B cell (primary cell): ENCODE results near the gene MOK.
"Not testable (repeated sequence)": the region's sequence is repeated elsewhere in the genome, so short reads cannot be mapped to it uniquely, and the experiment has no call there.

Experiments used
- EZH2 ChIP-seq: IDR thresholded peaks from 2 replicates; pipeline ENCODE4 v1.6.1; 2012; ENCODE audit warnings: borderline replicate concordance, low read depth, mild to moderate bottlenecking, moderate library complexity, low read length; ENCODE audit not compliant: insufficient read depth, poor library complexity, severe bottlenecking
- TF ChIP-seq, protein P1 (sequence below): fragments of 200-600 bp; IDR thresholded peaks from one replicate; pipeline ENCODE4 v1.8.0; 2022; ENCODE audit warnings: antibody characterized with exemption, mild to moderate bottlenecking

- TF ChIP-seq, protein P1, sequence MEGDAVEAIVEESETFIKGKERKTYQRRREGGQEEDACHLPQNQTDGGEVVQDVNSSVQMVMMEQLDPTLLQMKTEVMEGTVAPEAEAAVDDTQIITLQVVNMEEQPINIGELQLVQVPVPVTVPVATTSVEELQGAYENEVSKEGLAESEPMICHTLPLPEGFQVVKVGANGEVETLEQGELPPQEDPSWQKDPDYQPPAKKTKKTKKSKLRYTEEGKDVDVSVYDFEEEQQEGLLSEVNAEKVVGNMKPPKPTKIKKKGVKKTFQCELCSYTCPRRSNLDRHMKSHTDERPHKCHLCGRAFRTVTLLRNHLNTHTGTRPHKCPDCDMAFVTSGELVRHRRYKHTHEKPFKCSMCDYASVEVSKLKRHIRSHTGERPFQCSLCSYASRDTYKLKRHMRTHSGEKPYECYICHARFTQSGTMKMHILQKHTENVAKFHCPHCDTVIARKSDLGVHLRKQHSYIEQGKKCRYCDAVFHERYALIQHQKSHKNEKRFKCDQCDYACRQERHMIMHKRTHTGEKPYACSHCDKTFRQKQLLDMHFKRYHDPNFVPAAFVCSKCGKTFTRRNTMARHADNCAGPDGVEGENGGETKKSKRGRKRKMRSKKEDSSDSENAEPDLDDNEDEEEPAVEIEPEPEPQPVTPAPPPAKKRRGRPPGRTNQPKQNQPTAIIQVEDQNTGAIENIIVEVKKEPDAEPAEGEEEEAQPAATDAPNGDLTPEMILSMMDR: not testable (repeated sequence)
- not testable (repeated sequence) for TF ChIP-seq EZH2
Observed at GRCh38 chr14:102298303-102299070, 6.5 kb downstream of the MOK start.
